ENCODE data around the gene COG5. TPM values are rescaled to one million over a fixed set of nuclear protein-coding genes. Genes with fewer than 3 reads are reported as not detected.

COG5 gene
- total and polyA plus RNA-seq, 2 of the 8 experiments (the other 6 are each of a cell fraction or from before 2014, with no cell fraction given) = 10.5 to 28.1 TPM

- TF ChIP-seq CHD7 (IDR thresholded peaks at IDR 0.05; ENCODE audit: insufficient replicate concordance, low read length) (no peak), ATF3 (IDR thresholded peaks at IDR 0.05; ENCODE audit: insufficient read depth, low read depth, low read length) (no peak), SRF (IDR thresholded peaks at IDR 0.05; ENCODE audit: low read depth, low read length) (no peak), RNF2 (IDR thresholded peaks at IDR 0.05; ENCODE audit: borderline replicate concordance, low read depth, low read length, missing control alignments, poor library complexity, severe bottlenecking) (no peak), SP2 (IDR thresholded peaks at IDR 0.05; ENCODE audit: low read length) (no peak), EZH2 (IDR thresholded peaks at IDR 0.05; ENCODE audit: low read depth, low read length, severe bottlenecking) (no peak), KDM1A (IDR thresholded peaks at IDR 0.05; ENCODE audit: borderline replicate concordance, low read length) (no peak), NRF1 (IDR thresholded peaks at IDR 0.05; ENCODE audit: low read depth, low read length) (no peak), GABPA (IDR thresholded peaks at IDR 0.05; ENCODE audit: borderline replicate concordance, insufficient read depth, low read length) (no peak)
Observed at GRCh38 chr7:107332488-107333269, 231.0 kb downstream of the COG5 start (continued).
